HepG2 (cell line): ENCODE results near the gene CBY1. TPM values are rescaled to one million over a fixed set of nuclear protein-coding genes. Genes with fewer than 3 reads are reported as not detected.

Experiments used
- CREM ChIP-seq, 2 experiments: sonication (generic) in 1 of 2; formaldehyde crosslinking in 1 of 2; IDR thresholded peaks; 2 replicates each; pipeline versions ENCODE4 v1.4.0 to v1.6.1; 2016 to 2020; ENCODE audit warnings: antibody characterized with exemption in 1 of 2, mild to moderate bottlenecking in 1 of 2, missing genetic modification reagents in 1 of 2
- DRAP1 ChIP-seq: IDR thresholded peaks from 2 replicates; pipeline ENCODE4 v1.6.1; 2016; ENCODE audit warnings: missing genetic modification reagents, missing compliant biosample characterization
- ELF3 ChIP-seq: IDR thresholded peaks from 2 replicates; pipeline ENCODE4 v1.6.1; 2016; ENCODE audit warnings: missing genetic modification reagents, missing compliant biosample characterization
- FOXK1 ChIP-seq: sonication (generic); formaldehyde crosslinking; IDR thresholded peaks from 2 replicates; pipeline ENCODE4 v1.4.0; 2020; ENCODE audit warnings: low read depth, missing genetic modification reagents, borderline replicate concordance
- IRF2 ChIP-seq: IDR thresholded peaks from 2 replicates; pipeline ENCODE4 v1.6.1; 2018; ENCODE audit warnings: missing genetic modification reagents, missing compliant biosample characterization
- JUN ChIP-seq: sonication (generic); formaldehyde crosslinking; IDR thresholded peaks from 2 replicates; pipeline ENCODE4 v1.4.0; 2020; ENCODE audit warnings: mild to moderate bottlenecking, missing genetic modification reagents
- KDM2A ChIP-seq: sonication (generic); formaldehyde crosslinking; IDR thresholded peaks from 2 replicates; pipeline ENCODE4 v1.4.0; 2020; ENCODE audit warnings: low read depth, missing genetic modification reagents, borderline replicate concordance
- LCORL ChIP-seq, 2 experiments: fragments of 450-650 bp in 1 of 2; sonication (generic) in 1 of 2; formaldehyde crosslinking in 1 of 2; IDR thresholded peaks; 2 replicates each; pipeline versions ENCODE4 v1.5.0 to v1.6.1; 2017 to 2020; ENCODE audit warnings: antibody characterized with exemption in 1 of 2, missing genetic modification reagents in 1 of 2
- NFE2L1 ChIP-seq: sonication (generic); formaldehyde crosslinking; IDR thresholded peaks from 2 replicates; pipeline ENCODE4 v1.4.0; 2020; ENCODE audit warnings: missing genetic modification reagents, mild to moderate bottlenecking, borderline replicate concordance
- PCBP1 ChIP-seq: fragments of 200-400 bp; formaldehyde crosslinking; IDR thresholded peaks from 2 replicates; pipeline ENCODE4 v1.6.1; 2017; ENCODE audit warnings: mild to moderate bottlenecking, low read depth, low read length, borderline replicate concordance
- POLR2AphosphoS2 ChIP-seq: IDR thresholded peaks from 2 replicates; pipeline ENCODE4 v1.6.1; 2011; ENCODE audit warnings: low read depth, low read length, improper control_type of control experiment
- SP5 ChIP-seq: IDR thresholded peaks from 2 replicates; pipeline ENCODE4 v1.6.1; 2016; ENCODE audit warnings: low read depth, borderline replicate concordance
- ZBTB20 ChIP-seq: sonication (generic); formaldehyde crosslinking; IDR thresholded peaks from 2 replicates; pipeline ENCODE4 v1.8.1; 2023; ENCODE audit warnings: missing genetic modification reagents, low read depth, mild to moderate bottlenecking, borderline replicate concordance
- ZHX2 ChIP-seq, 2 experiments: sonication (generic) in 1 of 2; formaldehyde crosslinking in 1 of 2; IDR thresholded peaks; 2 replicates each; pipeline versions ENCODE4 v1.6.1 to v1.9.0; 2014 to 2022; ENCODE audit warnings: antibody characterized with exemption in 1 of 2, borderline replicate concordance in 1 of 2, inconsistent platforms in 1 of 2, low read depth in 1 of 2, missing genetic modification reagents in 1 of 2
- ZNF121 ChIP-seq: sonication (generic); formaldehyde crosslinking; IDR thresholded peaks from 2 replicates; pipeline ENCODE4 v1.5.0; 2020; ENCODE audit warnings: mild to moderate bottlenecking, missing genetic modification reagents
- ZNF572 ChIP-seq: sonication (generic); formaldehyde crosslinking; IDR thresholded peaks from 2 replicates; pipeline ENCODE4 v1.5.1; 2020; ENCODE audit warnings: mild to moderate bottlenecking, missing genetic modification reagents
- ZNF841 ChIP-seq: sonication (generic); formaldehyde crosslinking; IDR thresholded peaks from 2 replicates; pipeline ENCODE4 v1.8.1; 2023; ENCODE audit warnings: missing genetic modification reagents, borderline replicate concordance
- polyA plus RNA-seq, 8 experiments: library from polyadenylated mRNA; depleted of rRNA in 3 of 8; stranded (reverse) in 7 of 8; unstranded in 1 of 8; fragments of >200 nt; fragmentation: Illumina TruSeq in 4 of 8; extraction: Trizol in 4 of 8; gene quantifications; 2 replicates each; pipeline versions ENCODE4 v1.2.1 to v1.2.3, GENCODE V29; 2011 to 2016; ENCODE audit warnings: low read depth in 4 of 8, missing spikeins in 1 of 8, mixed read lengths in 1 of 8; ENCODE audit not compliant: insufficient read depth in 1 of 8
- total RNA-seq, 5 experiments: library from RNA; depleted of rRNA; stranded (reverse); fragments of >200 nt; fragmentation: Illumina TruSeq; extraction: Trizol; gene quantifications; 2 replicates each; pipeline ENCODE4 v1.2.3, GENCODE V29; 2016; ENCODE audit warnings: low read depth in 1 of 5
- TF ChIP-seq, protein P1 (sequence below): sonication (generic); formaldehyde crosslinking; IDR thresholded peaks from 2 replicates; pipeline ENCODE4 v1.4.0; 2020; ENCODE audit warnings: mild to moderate bottlenecking, missing genetic modification reagents, borderline replicate concordance

The CBY1 gene
- total and polyA plus RNA-seq, 2 of the 13 experiments (the other 11 are each of a cell fraction or from before 2014, with no cell fraction given): 19.7 to 20.3 TPM

DNA sequence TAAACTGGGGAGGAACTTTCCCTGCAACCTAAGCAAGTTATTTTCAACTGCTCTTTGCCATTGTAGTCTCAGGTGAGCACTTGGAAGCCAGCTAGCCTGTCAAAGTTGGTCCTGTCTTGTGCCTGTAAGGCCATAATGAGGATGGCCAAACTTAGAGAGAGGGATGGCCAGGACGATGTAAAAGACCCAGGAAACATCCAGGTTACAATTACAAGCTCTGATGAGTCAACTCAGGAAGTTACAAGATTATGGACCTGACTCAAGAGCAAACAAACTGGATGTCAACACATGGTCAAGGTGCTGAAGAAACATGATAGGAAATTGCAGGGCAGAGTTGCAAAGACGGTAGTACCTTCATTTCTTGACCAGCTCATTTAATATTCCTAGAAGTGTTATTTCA is 50.9 kb downstream of the CBY1 start (continued):
- TF ChIP-seq CREM (IDR thresholded peaks at IDR 0.05) (no peak; the same call in 1 of the 2 replicates), CREM (CRISPR knock-in tag; IDR thresholded peaks at IDR 0.05) (no peak), NFE2L1 (no peak), ZHX2 (IDR thresholded peaks at IDR 0.05; ENCODE audit: low read depth) (no peak), ZHX2 (CRISPR knock-in tag; IDR thresholded peaks at IDR 0.05; ENCODE audit: borderline replicate concordance) (no peak), ZNF572 (CRISPR knock-in tag) (no peak), ELF3 (CRISPR knock-in tag) (peak; percentile 90), PCBP1 (no peak), FOXK1 (CRISPR knock-in tag) (peak; percentile 63; the same call in 1 of the 2 replicates), LCORL (IDR thresholded peaks at IDR 0.05) (no peak), LCORL (CRISPR knock-in tag; IDR thresholded peaks at IDR 0.05) (0 out of 2 replicates have a peak, but pooled peaks have one; percentile 35), JUN (CRISPR knock-in tag) (peak; percentile 61; the same call in 1 of the 2 replicates), DRAP1 (no peak), KDM2A (no peak), IRF2 (CRISPR knock-in tag) (peak; percentile 70; the same call in 1 of the 2 replicates), POLR2AphosphoS2 (no peak), ZNF121 (CRISPR knock-in tag) (no peak), SP5 (CRISPR knock-in tag) (no peak), ZBTB20 (CRISPR knock-in tag) (0 out of 2 replicates have a peak, but pooled peaks have one; percentile 24), ZNF841 (CRISPR knock-in tag) (no peak)
- TF ChIP-seq, protein P1, sequence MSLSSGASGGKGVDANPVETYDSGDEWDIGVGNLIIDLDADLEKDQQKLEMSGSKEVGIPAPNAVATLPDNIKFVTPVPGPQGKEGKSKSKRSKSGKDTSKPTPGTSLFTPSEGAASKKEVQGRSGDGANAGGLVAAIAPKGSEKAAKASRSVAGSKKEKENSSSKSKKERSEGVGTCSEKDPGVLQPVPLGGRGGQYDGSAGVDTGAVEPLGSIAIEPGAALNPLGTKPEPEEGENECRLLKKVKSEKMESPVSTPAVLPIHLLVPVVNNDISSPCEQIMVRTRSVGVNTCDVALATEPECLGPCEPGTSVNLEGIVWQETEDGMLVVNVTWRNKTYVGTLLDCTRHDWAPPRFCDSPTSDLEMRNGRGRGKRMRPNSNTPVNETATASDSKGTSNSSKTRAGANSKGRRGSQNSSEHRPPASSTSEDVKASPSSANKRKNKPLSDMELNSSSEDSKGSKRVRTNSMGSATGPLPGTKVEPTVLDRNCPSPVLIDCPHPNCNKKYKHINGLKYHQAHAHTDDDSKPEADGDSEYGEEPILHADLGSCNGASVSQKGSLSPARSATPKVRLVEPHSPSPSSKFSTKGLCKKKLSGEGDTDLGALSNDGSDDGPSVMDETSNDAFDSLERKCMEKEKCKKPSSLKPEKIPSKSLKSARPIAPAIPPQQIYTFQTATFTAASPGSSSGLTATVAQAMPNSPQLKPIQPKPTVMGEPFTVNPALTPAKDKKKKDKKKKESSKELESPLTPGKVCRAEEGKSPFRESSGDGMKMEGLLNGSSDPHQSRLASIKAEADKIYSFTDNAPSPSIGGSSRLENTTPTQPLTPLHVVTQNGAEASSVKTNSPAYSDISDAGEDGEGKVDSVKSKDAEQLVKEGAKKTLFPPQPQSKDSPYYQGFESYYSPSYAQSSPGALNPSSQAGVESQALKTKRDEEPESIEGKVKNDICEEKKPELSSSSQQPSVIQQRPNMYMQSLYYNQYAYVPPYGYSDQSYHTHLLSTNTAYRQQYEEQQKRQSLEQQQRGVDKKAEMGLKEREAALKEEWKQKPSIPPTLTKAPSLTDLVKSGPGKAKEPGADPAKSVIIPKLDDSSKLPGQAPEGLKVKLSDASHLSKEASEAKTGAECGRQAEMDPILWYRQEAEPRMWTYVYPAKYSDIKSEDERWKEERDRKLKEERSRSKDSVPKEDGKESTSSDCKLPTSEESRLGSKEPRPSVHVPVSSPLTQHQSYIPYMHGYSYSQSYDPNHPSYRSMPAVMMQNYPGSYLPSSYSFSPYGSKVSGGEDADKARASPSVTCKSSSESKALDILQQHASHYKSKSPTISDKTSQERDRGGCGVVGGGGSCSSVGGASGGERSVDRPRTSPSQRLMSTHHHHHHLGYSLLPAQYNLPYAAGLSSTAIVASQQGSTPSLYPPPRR (CRISPR knock-in tag): no peak
